Stimulated activated CD4-positive, alpha-beta T cell treated with anti-CD3 and anti-CD28 coated beads, Interleukin-1b, Interleukin-23, amount 100 ng/mL, for 4 hours (primary cell): ENCODE data around the gene RMDN2.

Experiments used
- DNase-seq, 2 donors: peaks; one replicate each; pipeline ENCODE4 v3.0.0-alpha.2; 2020; ENCODE audit warnings: low read depth in 2 of 2

RMDN2 gene, protein sequence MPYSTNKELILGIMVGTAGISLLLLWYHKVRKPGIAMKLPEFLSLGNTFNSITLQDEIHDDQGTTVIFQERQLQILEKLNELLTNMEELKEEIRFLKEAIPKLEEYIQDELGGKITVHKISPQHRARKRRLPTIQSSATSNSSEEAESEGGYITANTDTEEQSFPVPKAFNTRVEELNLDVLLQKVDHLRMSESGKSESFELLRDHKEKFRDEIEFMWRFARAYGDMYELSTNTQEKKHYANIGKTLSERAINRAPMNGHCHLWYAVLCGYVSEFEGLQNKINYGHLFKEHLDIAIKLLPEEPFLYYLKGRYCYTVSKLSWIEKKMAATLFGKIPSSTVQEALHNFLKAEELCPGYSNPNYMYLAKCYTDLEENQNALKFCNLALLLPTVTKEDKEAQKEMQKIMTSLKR

DNA sequence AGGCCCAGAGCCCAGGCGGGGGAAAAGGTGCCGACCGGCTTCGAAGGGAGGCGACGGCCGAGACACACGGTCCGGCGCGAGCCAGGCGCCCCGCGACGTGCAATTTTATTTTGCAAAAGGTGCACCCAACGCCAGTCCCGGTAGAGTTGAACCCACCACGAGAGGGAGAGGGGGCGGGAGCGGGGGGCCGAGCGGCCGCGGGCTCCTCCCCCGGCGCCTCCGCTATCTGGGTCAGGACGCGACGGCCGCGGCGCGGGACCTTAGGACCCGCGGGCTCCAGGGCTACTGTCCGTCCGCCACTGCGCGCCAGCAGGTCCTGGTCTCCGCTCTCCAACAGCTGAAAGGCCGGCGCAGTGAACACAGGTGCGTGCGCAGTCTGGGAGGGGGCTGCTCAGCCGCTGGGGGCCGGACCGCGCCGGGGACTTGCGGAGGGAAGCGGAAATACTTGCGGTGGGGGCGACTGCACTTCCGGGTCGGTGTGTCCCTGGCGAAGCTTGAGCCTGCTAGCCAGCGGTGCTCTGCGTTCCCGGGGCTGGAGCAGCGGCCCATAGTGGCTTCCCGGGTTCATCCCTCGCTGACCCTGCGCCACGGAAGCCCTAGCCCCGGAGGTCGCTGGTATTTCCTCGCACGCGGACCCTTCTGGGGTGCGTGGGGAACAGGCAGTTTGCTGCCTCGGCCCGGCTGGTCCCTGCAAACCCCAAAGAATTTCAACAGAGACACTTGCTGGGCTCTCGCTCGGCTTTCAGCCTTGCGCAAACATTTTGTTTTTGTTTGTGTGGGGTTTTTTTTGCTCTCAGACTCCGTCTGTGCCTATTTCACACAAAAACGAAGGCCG lies at the start of gene RMDN2:
Gene RMDN2 (plus strand): TSS at position 225 of the 835 bp plus-strand sequence. CDS start 3,991 bp downstream, outside the sequence.
- DNase-seq: peak; percentile 61 to 73

DNA sequence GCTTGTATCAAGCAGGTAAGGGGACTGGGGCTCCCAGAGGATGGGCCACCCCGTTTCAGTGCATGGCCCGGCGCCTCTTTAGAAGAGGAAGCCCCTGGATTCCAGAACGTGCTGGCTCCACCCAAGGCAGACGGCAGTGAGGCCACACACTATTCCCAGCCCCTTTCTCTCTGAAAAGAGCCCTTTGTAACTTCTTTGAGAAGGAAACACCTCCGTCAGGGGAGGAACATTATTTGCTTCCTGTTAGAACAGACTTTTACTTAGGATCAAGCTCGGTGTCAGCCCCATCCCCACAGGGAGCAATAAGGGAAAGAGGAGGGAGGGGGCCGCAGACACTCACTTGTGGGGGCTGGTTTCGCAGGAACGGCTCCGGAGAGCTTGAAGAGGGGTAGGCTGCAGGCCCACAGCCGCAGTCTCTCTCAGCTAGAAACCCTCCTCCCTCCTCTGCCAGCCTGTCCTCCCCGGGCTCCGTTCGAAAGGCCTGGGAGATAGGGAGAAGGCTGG lies 49.6 kb upstream of the RMDN2 start:
- no peak for DNase-seq

GRCh38 chr2:37876227-37876626 lies 48.9 kb upstream of the RMDN2 start:
- no peak for DNase-seq

DNA sequence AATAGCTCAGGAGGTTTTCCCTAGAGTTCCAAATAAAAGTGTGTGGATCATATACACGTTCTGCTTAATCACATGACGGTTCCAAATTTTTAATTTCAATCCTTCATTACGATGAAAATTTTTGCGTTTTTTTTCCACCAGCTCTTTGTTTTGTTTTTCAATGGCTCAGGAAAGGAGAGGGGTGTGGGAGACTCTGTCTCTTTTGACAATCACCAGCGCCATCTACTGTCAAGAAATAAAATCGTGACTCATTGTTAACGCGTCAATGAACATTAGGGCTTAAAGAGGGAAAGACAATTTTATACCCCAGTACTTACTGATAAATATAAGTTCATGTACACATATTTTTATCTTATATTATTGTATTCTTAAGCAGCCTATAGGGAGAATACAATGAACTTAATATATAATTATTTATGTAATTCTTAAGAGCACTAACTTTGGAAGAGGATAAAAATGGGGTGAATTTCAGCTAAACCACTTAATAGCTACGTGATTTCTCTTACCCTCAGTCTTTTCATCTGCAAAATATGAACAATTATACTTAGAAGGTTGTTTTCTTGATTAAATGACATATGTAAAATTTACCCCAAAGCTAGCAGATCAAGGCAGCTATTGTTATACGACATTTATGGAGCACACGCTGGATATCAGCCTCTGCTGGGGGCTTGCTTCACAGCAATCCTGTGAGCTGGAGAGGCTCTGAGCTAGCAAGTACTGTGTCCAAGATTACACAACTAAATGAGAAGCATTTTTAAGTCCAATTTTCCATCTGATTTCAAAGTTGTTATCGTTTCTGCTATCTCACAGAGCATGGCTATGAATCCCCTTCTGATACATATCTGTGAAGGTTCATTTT lies 47.4 kb upstream of the RMDN2 start:
- peak in 1 of 2 donors; percentile 46 for DNase-seq

DNA sequence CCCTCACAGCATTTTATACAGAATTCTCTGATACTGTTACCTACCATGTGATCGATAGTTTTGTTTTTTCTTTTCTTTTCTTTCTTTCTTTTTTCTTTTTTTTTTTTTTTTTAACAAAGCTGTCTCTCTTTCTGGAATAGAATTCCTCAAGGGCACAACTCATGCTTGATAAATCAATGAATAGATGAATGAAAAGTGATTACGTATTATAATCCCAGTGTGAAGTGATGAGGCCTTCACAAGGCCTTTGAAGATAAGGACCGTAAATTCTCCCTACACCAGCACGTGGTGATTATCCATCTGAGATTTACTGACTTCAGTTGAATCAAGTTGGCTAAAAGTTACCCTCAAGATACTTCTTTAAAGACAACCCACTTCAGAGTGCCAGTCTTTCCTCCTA lies 46.6 kb upstream of the RMDN2 start:
- DNase-seq: no peak

DNA sequence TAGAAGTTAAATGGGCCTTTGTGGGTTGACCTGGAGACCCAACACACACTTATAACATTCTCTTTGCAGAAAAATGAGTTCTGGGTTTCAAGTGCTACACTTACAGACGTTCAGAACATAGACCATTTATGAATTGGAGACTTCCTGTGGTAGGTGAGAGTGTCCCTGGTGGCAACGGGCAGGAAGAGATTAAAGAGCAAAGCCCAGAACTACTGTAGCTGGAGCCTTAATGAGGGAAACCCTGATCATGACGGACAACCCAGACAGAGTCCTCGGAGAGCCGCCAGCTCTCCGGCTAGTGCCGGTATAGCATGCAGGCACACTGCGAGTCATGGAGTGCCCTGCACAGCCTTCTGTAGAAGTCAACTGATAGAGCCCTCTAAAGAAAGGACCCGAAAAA lies 44.5 kb upstream of the RMDN2 start:
- no peak for DNase-seq

GRCh38 chr2:37881397-37881796 lies 43.7 kb upstream of the RMDN2 start:
- DNase-seq: no peak

GRCh38 chr2:37882036-37882435 lies 43.1 kb upstream of the RMDN2 start:
- no peak for DNase-seq

DNA sequence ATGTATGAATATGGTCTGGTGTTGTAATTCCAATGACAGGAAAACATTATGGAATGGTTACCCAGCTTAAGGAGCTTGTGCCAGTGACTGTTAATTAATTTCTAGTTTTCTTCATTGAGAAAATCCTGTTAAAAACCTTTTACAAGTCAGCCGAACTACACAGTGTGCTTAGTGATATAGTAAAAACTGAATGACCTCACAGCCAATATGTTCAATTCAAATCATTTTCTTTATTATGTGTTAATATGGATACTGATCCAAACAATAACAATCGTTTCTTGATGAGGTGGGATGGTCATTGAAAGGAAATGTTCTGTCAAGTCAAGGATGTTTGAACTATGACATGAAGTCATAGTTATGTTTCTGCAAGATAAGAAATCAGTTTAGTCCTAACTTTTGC lies 41.6 kb upstream of the RMDN2 start:
- no peak for DNase-seq

- DNase-seq: no peak
Observed at GRCh38 chr2:37885329-37885993, 39.6 kb upstream of the RMDN2 start.

GRCh38 chr2:37886745-37887144 lies 38.3 kb upstream of the RMDN2 start:
- no peak for DNase-seq

- DNase-seq: no peak
Observed at GRCh38 chr2:37887286-37887685, 37.8 kb upstream of the RMDN2 start.

DNA sequence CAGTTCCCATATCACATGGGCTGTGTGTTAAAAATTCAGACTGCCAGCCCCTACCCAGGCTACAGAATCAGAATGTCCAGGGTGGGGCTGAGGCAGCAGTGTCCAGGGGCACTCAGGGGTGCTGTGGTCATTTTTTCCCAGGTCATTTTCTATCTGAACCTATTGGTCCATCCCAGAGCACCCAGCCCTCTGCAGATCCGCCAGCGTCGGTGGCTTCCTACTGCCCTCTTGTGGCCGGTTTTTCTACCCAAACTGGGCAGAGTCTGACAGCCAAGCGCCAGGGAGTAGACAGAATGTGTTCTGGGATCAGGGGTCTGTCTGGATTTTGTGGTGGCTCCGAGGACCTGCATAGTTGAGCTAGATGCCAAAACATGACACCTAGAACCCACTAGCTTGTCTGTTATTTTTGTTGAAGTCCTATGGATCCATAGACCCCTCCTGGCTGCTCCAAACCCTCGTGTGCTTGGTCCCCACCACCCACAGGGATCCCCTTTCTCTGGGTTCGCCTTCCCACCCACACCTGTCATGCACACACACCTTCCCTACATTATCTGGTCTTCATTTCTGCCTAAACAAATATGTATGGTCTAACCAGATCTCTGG lies 34.1 kb upstream of the RMDN2 start:
- peak; percentile 53 to 70 for DNase-seq

GRCh38 chr2:37891846-37892435 lies 33.1 kb upstream of the RMDN2 start:
- DNase-seq: no peak

- DNase-seq: no peak
Observed at GRCh38 chr2:37892436-37893114, 32.5 kb upstream of the RMDN2 start.

- DNase-seq: no peak
Observed at GRCh38 chr2:37893327-37893726, 31.8 kb upstream of the RMDN2 start.

- DNase-seq: no peak
Observed at GRCh38 chr2:37894047-37894446, 31.0 kb upstream of the RMDN2 start.

GRCh38 chr2:37894601-37895000 lies 30.5 kb upstream of the RMDN2 start:
- DNase-seq: no peak

DNA sequence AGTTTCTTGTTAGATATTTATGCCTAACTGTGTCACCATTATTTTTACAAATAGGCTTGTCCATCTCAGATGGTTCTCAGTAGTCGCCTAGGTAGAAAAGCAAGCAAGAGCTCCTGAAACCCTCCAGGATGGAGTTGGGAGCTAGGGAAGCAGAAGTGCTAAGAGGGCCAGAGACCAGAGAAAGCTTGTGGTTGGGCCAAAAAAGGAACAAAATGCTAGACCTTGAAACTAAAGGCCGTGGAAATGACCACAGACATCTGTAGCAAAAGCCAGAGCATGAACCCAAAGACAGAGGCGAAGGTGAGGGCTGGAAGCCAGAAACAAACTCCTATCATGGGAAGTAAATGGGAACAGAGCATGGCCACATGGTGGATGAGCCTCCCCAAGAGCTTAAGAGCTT lies 29.9 kb upstream of the RMDN2 start:
- no peak for DNase-seq

- DNase-seq: no peak
Observed at GRCh38 chr2:37896319-37896718, 28.8 kb upstream of the RMDN2 start.
